IMR-90 (cell line): ENCODE results near the gene DDX31. TPM values are rescaled to one million over a fixed set of nuclear protein-coding genes. Genes with fewer than 3 reads are reported as not detected.
A peak's percentile ranks its signal among the peaks of the same experiment; 100 is the strongest.

Experiments
- ATAC-seq: fragments of 200-7000 bp; cut with Tn5 transposase; 2 replicates; pipeline ENCODE4 v1.9.1; 2020; ENCODE audit warnings: low read depth, mild to moderate bottlenecking, moderate library complexity
- BruUV-seq: library from RNA; stranded (reverse); fragments of 400-500 nt; replicated peaks from 2 replicates; lab custom pipeline; 2021; lab: Mats Ljungman, UMichigan
- CTCF ChIA-PET: fragments of 300-600 bp; formaldehyde crosslinking; extraction: SDS; loops from one replicate; lab custom pipeline; 2021; ENCODE audit warnings: antibody characterized with exemption; lab: Yijun Ruan, JAX
- POLR2A ChIA-PET: fragments of 300-600 bp; sonication (Branson Sonifier 250); formaldehyde crosslinking; loops from one replicate; lab custom pipeline; 2022; ENCODE audit warnings: antibody characterized with exemption; ENCODE audit not compliant: unreplicated experiment; lab: Charles Lee
- DNase-seq: peaks from one replicate; pipeline ENCODE4 v3.0.0; 2013
- H2AFZ ChIP-seq: replicated peaks from 2 replicates; pipeline ENCODE3; 2013; ENCODE audit warnings: low read length, mild to moderate bottlenecking; ENCODE audit not compliant: poor library complexity
- H2AK5ac ChIP-seq: 2 replicates; pipeline ENCODE4 v1.6.1; 2013; ENCODE audit warnings: low read depth, low read length, inconsistent platforms
- H2AK9ac ChIP-seq: replicated peaks from 2 replicates; pipeline ENCODE3; 2013; ENCODE audit warnings: mild to moderate bottlenecking, low read depth, low read length, moderate library complexity; ENCODE audit not compliant: poor library complexity
- H2BK120ac ChIP-seq: 2 replicates; pipeline ENCODE4 v1.6.1; 2013; ENCODE audit warnings: low read depth, low read length, inconsistent platforms
- H2BK15ac ChIP-seq: 3 replicates; pipeline ENCODE4 v1.6.1; 2013; ENCODE audit warnings: low read depth, low read length, inconsistent platforms
- H2BK20ac ChIP-seq: 2 replicates; pipeline ENCODE4 v1.6.1; 2013; ENCODE audit warnings: low read depth, mild to moderate bottlenecking, inconsistent platforms, low read length, moderate library complexity
- H2BK5ac ChIP-seq: 2 replicates; pipeline ENCODE4 v1.6.1; 2013; ENCODE audit warnings: mild to moderate bottlenecking, low read depth, low read length, inconsistent platforms; ENCODE audit not compliant: poor library complexity, severe bottlenecking
- H3K14ac ChIP-seq: replicated peaks from 2 replicates; pipeline ENCODE4 v1.6.1; 2013; ENCODE audit warnings: low read depth, low read length, inconsistent platforms
- H3K18ac ChIP-seq: 2 replicates; pipeline ENCODE4 v1.6.1; 2013; ENCODE audit warnings: low read depth, low read length, control low read depth
- H3K23ac ChIP-seq: 2 replicates; pipeline ENCODE4 v1.6.1; 2013; ENCODE audit warnings: low read depth, low read length, inconsistent platforms
- H3K27ac ChIP-seq: 2 replicates; pipeline ENCODE4 v1.5.1; 2013; ENCODE audit warnings: mild to moderate bottlenecking, control low read depth, low read length; ENCODE audit not compliant: insufficient read depth
- H3K27me3 ChIP-seq: 2 replicates; pipeline ENCODE4 v1.6.1; 2013; ENCODE audit warnings: low read length; ENCODE audit not compliant: control insufficient read depth, insufficient read depth
- H3K36me3 ChIP-seq: 2 replicates; pipeline ENCODE4 v1.6.1; 2013; ENCODE audit warnings: low read length, mixed read lengths; ENCODE audit not compliant: control insufficient read depth, insufficient read depth
- H3K4ac ChIP-seq: 2 replicates; pipeline ENCODE4 v1.6.1; 2013; ENCODE audit warnings: low read depth, low read length, inconsistent platforms
- H3K4me1 ChIP-seq: 2 replicates; pipeline ENCODE4 v1.6.1; 2013; ENCODE audit warnings: low read length, mixed read lengths; ENCODE audit not compliant: control insufficient read depth, insufficient read depth
- H3K4me2 ChIP-seq: 2 replicates; pipeline ENCODE4 v1.6.1; 2013; ENCODE audit warnings: low read depth, mild to moderate bottlenecking, control low read depth, low read length, moderate library complexity
- H3K4me3 ChIP-seq: 2 replicates; pipeline ENCODE4 v1.5.1; 2013; ENCODE audit warnings: low read depth, mild to moderate bottlenecking, control low read depth, low read length, moderate library complexity; ENCODE audit not compliant: insufficient read depth
- H3K56ac ChIP-seq: 2 replicates; pipeline ENCODE4 v1.6.1; 2013; ENCODE audit warnings: low read length, inconsistent platforms; ENCODE audit not compliant: insufficient read depth; ENCODE audit errors: extremely low read depth
- H3K79me1 ChIP-seq, 2 experiments: 2 replicates each; pipeline ENCODE4 v1.6.1; 2013; ENCODE audit warnings: low read length in 2 of 2, inconsistent platforms in 1 of 2, low read depth in 1 of 2
- H3K9ac ChIP-seq: 2 replicates; pipeline ENCODE4 v1.6.1; 2013; ENCODE audit warnings: low read depth, low read length, control low read depth
- H3K9me1 ChIP-seq: 2 replicates; pipeline ENCODE4 v1.6.1; 2013; ENCODE audit warnings: low read length, inconsistent platforms; ENCODE audit not compliant: insufficient read depth
- H3K9me3 ChIP-seq: 2 replicates; pipeline ENCODE4 v1.6.1; 2013; ENCODE audit warnings: low read length; ENCODE audit not compliant: control insufficient read depth, insufficient read depth
- H4K20me1 ChIP-seq: 2 replicates; pipeline ENCODE4 v1.6.1; 2013; ENCODE audit warnings: low read length, inconsistent platforms; ENCODE audit not compliant: insufficient read depth
- H4K5ac ChIP-seq: 2 replicates; pipeline ENCODE4 v1.6.1; 2013; ENCODE audit warnings: mild to moderate bottlenecking, low read depth, low read length, control low read depth
- H4K8ac ChIP-seq, 2 experiments: 2 replicates each; pipeline ENCODE4 v1.6.1; 2013; ENCODE audit warnings: low read depth in 2 of 2, low read length in 2 of 2, control low read depth in 1 of 2, inconsistent platforms in 1 of 2
- H4K91ac ChIP-seq: 2 replicates; pipeline ENCODE4 v1.6.1; 2013; ENCODE audit warnings: low read depth, low read length, inconsistent platforms; ENCODE audit not compliant: insufficient read depth
- BHLHE40 ChIP-seq: fragments of 150-350 bp; IDR thresholded peaks from 2 replicates; pipeline ENCODE4 v1.6.1; 2016; ENCODE audit warnings: mild to moderate bottlenecking, low read depth, low read length
- CEBPB ChIP-seq: IDR thresholded peaks from 2 replicates; pipeline ENCODE4 v1.6.1; 2012; ENCODE audit warnings: low read depth, low read length, improper control_type of control experiment
- FOS ChIP-seq: fragments of 150-350 bp; IDR thresholded peaks from 2 replicates; pipeline ENCODE4 v1.6.1; 2016; ENCODE audit warnings: low read depth, low read length
- RAD21 ChIP-seq: IDR thresholded peaks from 2 replicates; pipeline ENCODE4 v1.6.1; 2012; ENCODE audit warnings: low read length, improper control_type of control experiment
- RCOR1 ChIP-seq: IDR thresholded peaks from 2 replicates; pipeline ENCODE4 v1.6.1; 2012; ENCODE audit warnings: mild to moderate bottlenecking, low read length, improper control_type of control experiment; ENCODE audit not compliant: insufficient replicate concordance
- SMC3 ChIP-seq: fragments of 150-350 bp; IDR thresholded peaks from 2 replicates; pipeline ENCODE4 v1.6.1; 2016; ENCODE audit warnings: low read depth, mild to moderate bottlenecking, antibody characterized with exemption, low read length, moderate library complexity
- WGBS, 2 experiments: methylation state at CpG; one replicate each; pipeline versions ENCODE4 v1.1.5 to v1.1.7; 2013; ENCODE audit warnings: missing lambda C conversion rate in 2 of 2; ENCODE audit not compliant: insufficient read length in 1 of 2; ENCODE audit errors: extremely low coverage in 2 of 2; 5-methylcytosine and 5-hydroxymethylcytosine counted together
- dilution Hi-C: fragments of 300-500 bp; cut with HindIII; formaldehyde crosslinking; loops from one replicate; pipeline ENCODE4 v1.14.3; 2018; ENCODE audit warnings: low sequenced_read_pairs; ENCODE audit not compliant: unreplicated experiment
- in situ Hi-C: fragments of 300-500 bp; cut with MboI; formaldehyde crosslinking; loops from 3 replicates; pipeline ENCODE4 v1.14.3; 2019; ENCODE audit warnings: low sequenced_read_pairs, inconsistent platforms, mixed read lengths
- intact Hi-C: fragments of 100-400 bp; cut with micrococcal nuclease; formaldehyde crosslinking; loops from 2 replicates; pipeline ENCODE4 v1.10.0; 2022
- polyA plus RNA-seq, 3 experiments: library from polyadenylated mRNA; depleted of rRNA; stranded (reverse); fragments of >200 nt; gene quantifications; 2 replicates each; pipeline ENCODE4 v1.2.3, GENCODE V29; 2012; ENCODE audit warnings: low replicate concordance in 1 of 3
- total RNA-seq: library from RNA; depleted of rRNA; stranded (reverse); fragments of >200 nt; gene quantifications from 2 replicates; pipeline ENCODE4 v1.2.3, GENCODE V29; 2012
- TF ChIP-seq, protein P1 (sequence below): conservative IDR thresholded peaks from 2 replicates; pipeline ENCODE4 v1.5.1; 2012; ENCODE audit warnings: mild to moderate bottlenecking, low read depth, low read length, improper control_type of control experiment
- TF ChIP-seq, protein P2 (sequence below): fragments of 150-350 bp; IDR thresholded peaks from 2 replicates; pipeline ENCODE4 v1.6.1; 2016; ENCODE audit warnings: low read depth, mild to moderate bottlenecking, low read length, moderate library complexity, borderline replicate concordance

DDX31 gene
- total and polyA plus RNA-seq, 2 of the 4 experiments (the other 2 are of a cell fraction) = 10.7 to 14.0 TPM

DNA sequence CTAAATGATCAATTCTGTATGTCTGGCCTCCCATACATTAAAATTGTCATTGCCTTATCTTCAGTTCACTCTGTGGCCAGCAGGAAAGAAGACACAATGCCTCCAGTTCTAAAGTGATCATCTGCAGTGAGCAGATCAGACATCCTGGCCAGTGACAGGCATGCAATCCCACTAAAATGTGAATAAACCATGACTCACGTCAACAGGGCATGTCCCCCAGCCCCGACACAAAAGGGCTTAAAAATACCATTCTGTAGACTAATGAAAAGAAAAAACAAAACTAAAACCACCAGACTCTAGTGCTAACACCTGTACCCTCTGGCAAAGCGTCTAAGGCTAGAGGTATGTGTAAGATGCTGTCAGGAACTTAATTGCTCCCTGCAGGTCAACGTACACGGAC, 38.5 kb downstream of the DDX31 start:
- Histone ChIP-seq H2BK120ac (no peak overlapping the region), H3K9me1 (peaks cover 10% of the 10 kb centered on the region; the same call in 1 of the 2 replicates), H3K14ac (no peak overlapping the region), H3K9me3 (no peaks in the 10 kb centered on the region), H4K20me1 (peaks cover 23% of the 10 kb centered on the region; the same call in 1 of the 2 replicates), H3K4ac (no peak overlapping the region), H4K8ac (no peak overlapping the region), H3K36me3 (peaks cover 27% of the 10 kb centered on the region), H4K91ac (no peak overlapping the region), H4K5ac (no peak overlapping the region), H3K56ac (no peak overlapping the region), H2BK5ac (no peak overlapping the region), H2AK9ac (no peak overlapping the region), H2BK20ac (no peak overlapping the region), H3K4me3 (no peak overlapping the region), H3K27ac (no peak overlapping the region), H3K27me3 (no peaks in the 10 kb centered on the region), H3K18ac (no peak overlapping the region), H2AFZ (no peak overlapping the region), H3K79me1 (no peaks in the 10 kb centered on the region), H3K4me2 (no peak overlapping the region), H3K23ac (no peak overlapping the region), H2AK5ac (no peak overlapping the region), H2BK15ac (no peak overlapping the region), H3K4me1 (0 out of 2 replicates have a peak, but pooled peaks cover 3% of the 10 kb centered on the region), H3K9ac (no peak overlapping the region)
- no CpG with 5 or more reads among the region's 5 CpGs for WGBS, 2 experiments
- ChIA-PET CTCF (no interaction called here), POLR2A (no interaction called here)
- intact Hi-C loops (no loop called here), dilution Hi-C loops (no loop called here), in situ Hi-C loops (no loop called here)
- TF ChIP-seq, protein P1, sequence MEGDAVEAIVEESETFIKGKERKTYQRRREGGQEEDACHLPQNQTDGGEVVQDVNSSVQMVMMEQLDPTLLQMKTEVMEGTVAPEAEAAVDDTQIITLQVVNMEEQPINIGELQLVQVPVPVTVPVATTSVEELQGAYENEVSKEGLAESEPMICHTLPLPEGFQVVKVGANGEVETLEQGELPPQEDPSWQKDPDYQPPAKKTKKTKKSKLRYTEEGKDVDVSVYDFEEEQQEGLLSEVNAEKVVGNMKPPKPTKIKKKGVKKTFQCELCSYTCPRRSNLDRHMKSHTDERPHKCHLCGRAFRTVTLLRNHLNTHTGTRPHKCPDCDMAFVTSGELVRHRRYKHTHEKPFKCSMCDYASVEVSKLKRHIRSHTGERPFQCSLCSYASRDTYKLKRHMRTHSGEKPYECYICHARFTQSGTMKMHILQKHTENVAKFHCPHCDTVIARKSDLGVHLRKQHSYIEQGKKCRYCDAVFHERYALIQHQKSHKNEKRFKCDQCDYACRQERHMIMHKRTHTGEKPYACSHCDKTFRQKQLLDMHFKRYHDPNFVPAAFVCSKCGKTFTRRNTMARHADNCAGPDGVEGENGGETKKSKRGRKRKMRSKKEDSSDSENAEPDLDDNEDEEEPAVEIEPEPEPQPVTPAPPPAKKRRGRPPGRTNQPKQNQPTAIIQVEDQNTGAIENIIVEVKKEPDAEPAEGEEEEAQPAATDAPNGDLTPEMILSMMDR = no peak; the same call in 1 of the 2 replicates
- TF ChIP-seq CEBPB = peak; percentile 33; the same call in 1 of the 2 replicates
- TF ChIP-seq BHLHE40 = 0 out of 2 replicates have a peak, but pooled peaks have one; percentile 9
- TF ChIP-seq, protein P2, sequence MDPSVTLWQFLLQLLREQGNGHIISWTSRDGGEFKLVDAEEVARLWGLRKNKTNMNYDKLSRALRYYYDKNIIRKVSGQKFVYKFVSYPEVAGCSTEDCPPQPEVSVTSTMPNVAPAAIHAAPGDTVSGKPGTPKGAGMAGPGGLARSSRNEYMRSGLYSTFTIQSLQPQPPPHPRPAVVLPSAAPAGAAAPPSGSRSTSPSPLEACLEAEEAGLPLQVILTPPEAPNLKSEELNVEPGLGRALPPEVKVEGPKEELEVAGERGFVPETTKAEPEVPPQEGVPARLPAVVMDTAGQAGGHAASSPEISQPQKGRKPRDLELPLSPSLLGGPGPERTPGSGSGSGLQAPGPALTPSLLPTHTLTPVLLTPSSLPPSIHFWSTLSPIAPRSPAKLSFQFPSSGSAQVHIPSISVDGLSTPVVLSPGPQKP = no peak
- TF ChIP-seq SMC3 = 0 out of 2 replicates have a peak, but pooled peaks have one; percentile 15
- peak; percentile 49 for TF ChIP-seq RAD21
- TF ChIP-seq RCOR1 = no peak
- peak; percentile 54; the same call in 1 of the 2 replicates for TF ChIP-seq FOS
- no TSS peak for BruUV-seq
- peak; percentile 92 for ATAC-seq
- peak; percentile 87 for DNase-seq
